Ovary (tissue), 3 donors: Measurements from ENCODE around the gene GRIK5.

Experiments used
- CTCF ChIP-seq, 3 donors: fragments of 450-650 bp in 2 of 3; fragments of 200-600 bp in 1 of 3; IDR thresholded peaks; one replicate each; pipeline versions ENCODE4 v1.5.1 to v1.8.0; 2016 to 2022; ENCODE audit warnings: antibody characterized with exemption in 3 of 3, mild to moderate bottlenecking in 1 of 3
- POLR2A ChIP-seq: fragments of 450-650 bp; IDR thresholded peaks from one replicate; pipeline ENCODE4 v1.6.1; 2017; ENCODE audit warnings: antibody characterized with exemption, mild to moderate bottlenecking, moderate library complexity
- donor health status: DM: no; HTN: no; CAD: no.

- TF ChIP-seq CTCF (IDR thresholded peaks at IDR 0.05) (no peak), POLR2A (no peak)
Observed at GRCh38 chr19:42076380-42076944, 6.5 kb upstream of the GRIK5 start.
